Activated CD4-positive, alpha-beta T cell treated with anti-CD3 and anti-CD28 coated beads, Interleukin-10, Interleukin-2, amounts not matched to agents 100 ng/mL and 50 ng/mL, durations not matched to agents 16 hours and 8 hours (primary cell): ENCODE data around the gene MAPK8.

ENCODE experiments used
- DNase-seq: peaks from one replicate; pipeline ENCODE4 v3.0.0-alpha.2; 2020

The MAPK8 gene

GRCh38 chr10:48294431-48294830 is 12.0 kb upstream of the MAPK8 start:
- no peak for DNase-seq

- DNase-seq = no peak
These were observed 9.8 kb upstream of the MAPK8 start for GRCh38 chr10:48296576-48297098.

- DNase-seq = no peak
These were observed 7.4 kb upstream of the MAPK8 start for GRCh38 chr10:48299066-48299465.

- no peak for DNase-seq
These were observed 6.8 kb upstream of the MAPK8 start for GRCh38 chr10:48299692-48300091.

- no peak for DNase-seq
These were observed 5.9 kb upstream of the MAPK8 start for GRCh38 chr10:48300556-48300955.

GRCh38 chr10:48302515-48303476 is 3.7 kb upstream of the MAPK8 start:
- DNase-seq = no peak

GRCh38 chr10:48305905-48306264 is 592 bp upstream of the MAPK8 start:
- no peak for DNase-seq

- peak; percentile 51 for DNase-seq
These were observed 613 bp downstream of the MAPK8 start for GRCh38 chr10:48306870-48307710.

- no peak for DNase-seq
These were observed 1.2 kb downstream of the MAPK8 start for GRCh38 chr10:48307711-48308018.

GRCh38 chr10:48309711-48310226 is 3.3 kb downstream of the MAPK8 start:
- DNase-seq = peak; percentile 57

GRCh38 chr10:48314107-48314506 is 7.6 kb downstream of the MAPK8 start:
- no peak for DNase-seq

- DNase-seq = no peak
These were observed 9.8 kb downstream of the MAPK8 start for GRCh38 chr10:48316236-48316635.

- DNase-seq = no peak
These were observed 11.0 kb downstream of the MAPK8 start for GRCh38 chr10:48317321-48317990.

- DNase-seq = no peak
These were observed 15.5 kb downstream of the MAPK8 start for GRCh38 chr10:48322017-48322416.

- peak; percentile 29 for DNase-seq
These were observed 18.1 kb downstream of the MAPK8 start for GRCh38 chr10:48324580-48324979.

GRCh38 chr10:48330269-48330668 is 23.8 kb downstream of the MAPK8 start:
- no peak for DNase-seq

- peak; percentile 58 for DNase-seq
These were observed 25.0 kb downstream of the MAPK8 start for GRCh38 chr10:48331436-48331835.

- no peak for DNase-seq
These were observed 25.8 kb downstream of the MAPK8 start for GRCh38 chr10:48332166-48332870.

GRCh38 chr10:48332871-48333216 is 26.4 kb downstream of the MAPK8 start:
- no peak for DNase-seq

- DNase-seq = no peak
These were observed 27.4 kb downstream of the MAPK8 start for GRCh38 chr10:48333856-48334255.

- peak; percentile 22 for DNase-seq
These were observed 29.3 kb downstream of the MAPK8 start for GRCh38 chr10:48335788-48336187.

GRCh38 chr10:48336978-48337599 is 30.6 kb downstream of the MAPK8 start:
- DNase-seq = peak; percentile 74
